Astrocyte (in vitro differentiated cells and primary cell): ENCODE results near the gene SNX30.

Experiments
- CTCF ChIP-seq: IDR thresholded peaks from 2 replicates; pipeline ENCODE4 v1.5.1; 2011; ENCODE audit warnings: low read depth, mild to moderate bottlenecking, inconsistent platforms, low read length, moderate library complexity; ENCODE audit not compliant: insufficient read depth
- EZH2 ChIP-seq: IDR thresholded peaks from 2 replicates; pipeline ENCODE4 v1.6.1; 2012; ENCODE audit warnings: mild to moderate bottlenecking, low read length, inconsistent platforms; ENCODE audit not compliant: insufficient read depth

DNA sequence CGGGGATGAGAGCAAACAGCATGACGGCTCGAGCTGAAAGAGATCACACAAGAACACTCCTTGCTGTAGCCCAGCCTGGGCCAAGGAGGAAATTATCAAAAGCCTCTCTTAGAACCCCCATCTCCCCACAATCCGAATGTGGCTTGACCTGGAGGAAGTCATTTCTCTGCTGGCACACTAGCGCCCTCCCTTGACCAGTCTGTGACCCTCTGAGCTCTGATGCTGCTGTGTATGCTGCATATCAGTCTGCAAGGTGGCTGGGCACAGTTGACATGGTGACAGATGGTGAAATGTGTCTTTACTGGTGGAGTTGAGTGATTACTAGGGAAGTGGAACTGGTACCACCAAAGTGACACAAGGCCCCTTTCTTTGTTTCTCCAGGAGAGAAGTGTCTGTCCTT, 136.8 kb downstream of the SNX30 start:
- TF ChIP-seq CTCF (no peak), EZH2 (no peak)
